Liver (tissue), 9 donors: ENCODE measurements around the gene ARHGEF39. TPM values are rescaled to one million over a fixed set of nuclear protein-coding genes. Genes with fewer than 3 reads are reported as not detected.

ENCODE experiments used
- DNase-seq: peaks from one replicate; pipeline ENCODE4 v3.0.0-alpha.2; 2017; ENCODE audit warnings: low spot score
- H3K27ac ChIP-seq, 2 donors: one replicate each; pipeline ENCODE4 v1.7.0; 2013; ENCODE audit warnings: inconsistent platforms in 2 of 2, low read length in 2 of 2, control low read depth in 1 of 2, low read depth in 1 of 2, mild to moderate bottlenecking in 1 of 2
- H3K27me3 ChIP-seq, 4 donors: one replicate each; pipeline versions ENCODE4 v1.6.1 to v1.7.0; 2013; ENCODE audit warnings: low read length in 3 of 4, inconsistent platforms in 1 of 4, mild to moderate bottlenecking in 1 of 4, moderate library complexity in 1 of 4; ENCODE audit not compliant: control insufficient read depth in 4 of 4, insufficient read depth in 4 of 4
- H3K36me3 ChIP-seq, 4 donors: one replicate each; pipeline versions ENCODE4 v1.6.1 to v1.7.0; 2013; ENCODE audit warnings: low read length in 3 of 4, mild to moderate bottlenecking in 3 of 4, low read depth in 1 of 4, moderate library complexity in 1 of 4; ENCODE audit not compliant: control insufficient read depth in 4 of 4, insufficient read depth in 3 of 4
- H3K4me1 ChIP-seq, 4 donors: one replicate each; pipeline versions ENCODE4 v1.6.1 to v1.7.0; 2013; ENCODE audit warnings: low read length in 3 of 4, mild to moderate bottlenecking in 3 of 4, moderate library complexity in 1 of 4; ENCODE audit not compliant: control insufficient read depth in 4 of 4, insufficient read depth in 4 of 4
- H3K4me3 ChIP-seq, 3 donors: one replicate each; pipeline versions ENCODE4 v1.6.1 to v1.7.0; 2013; ENCODE audit warnings: low read length in 3 of 3, control low read depth in 1 of 3, low read depth in 1 of 3, mild to moderate bottlenecking in 1 of 3
- H3K9ac ChIP-seq, 2 donors: one replicate each; pipeline ENCODE4 v1.7.0; 2013; ENCODE audit warnings: low read length in 2 of 2, mild to moderate bottlenecking in 2 of 2, moderate library complexity in 2 of 2, control low read depth in 1 of 2, low read depth in 1 of 2
- H3K9me3 ChIP-seq, 4 donors: one replicate each; pipeline versions ENCODE4 v1.6.1 to v1.7.0; 2013; ENCODE audit warnings: low read length in 3 of 4; ENCODE audit not compliant: control insufficient read depth in 4 of 4
- ATF3 ChIP-seq: IDR thresholded peaks from 2 replicates; pipeline ENCODE4 v1.6.1; 2016; ENCODE audit warnings: antibody characterized with exemption
- CTCF ChIP-seq: fragments of 150-350 bp; IDR thresholded peaks from 2 replicates; pipeline ENCODE4 v1.5.1; 2017; ENCODE audit warnings: improper control_type of control experiment, low read depth, low read length; ENCODE audit not compliant: missing input control
- EGR1 ChIP-seq, 2 donors: IDR thresholded peaks; 2 replicates each; pipeline ENCODE4 v1.6.1; 2016 to 2018; ENCODE audit warnings: antibody characterized with exemption in 2 of 2, low read depth in 2 of 2
- FOXA1 ChIP-seq: IDR thresholded peaks from 2 replicates; pipeline ENCODE4 v1.6.1; 2016; ENCODE audit warnings: antibody characterized with exemption
- GABPA ChIP-seq, 2 donors: IDR thresholded peaks in 1 of 2; conservative IDR thresholded peaks in 1 of 2; 2 replicates each; pipeline ENCODE4 v1.6.1; 2016; ENCODE audit warnings: antibody characterized with exemption in 2 of 2, mild to moderate bottlenecking in 1 of 2, moderate library complexity in 1 of 2
- HNF4A ChIP-seq, 2 donors: conservative IDR thresholded peaks; 2 replicates each; pipeline ENCODE4 v1.6.1; 2016; ENCODE audit warnings: antibody characterized with exemption in 2 of 2, mild to moderate bottlenecking in 2 of 2
- HNF4G ChIP-seq: IDR thresholded peaks from 2 replicates; pipeline ENCODE4 v1.6.1; 2016; ENCODE audit warnings: antibody characterized with exemption
- MAX ChIP-seq: IDR thresholded peaks from 2 replicates; pipeline ENCODE4 v1.6.1; 2016; ENCODE audit warnings: antibody characterized with exemption
- NR2F2 ChIP-seq: IDR thresholded peaks from 2 replicates; pipeline ENCODE4 v1.6.1; 2016; ENCODE audit warnings: antibody characterized with exemption
- RAD21 ChIP-seq, 2 donors: IDR thresholded peaks; 2 replicates each; pipeline ENCODE4 v1.6.1; 2016; ENCODE audit warnings: antibody characterized with exemption in 2 of 2, mild to moderate bottlenecking in 2 of 2
- REST ChIP-seq: IDR thresholded peaks from 2 replicates; pipeline ENCODE4 v1.6.1; 2016; ENCODE audit warnings: antibody characterized with exemption, mild to moderate bottlenecking
- RXRA ChIP-seq, 2 donors: IDR thresholded peaks; 2 replicates each; pipeline ENCODE4 v1.6.1; 2017 to 2018; ENCODE audit warnings: antibody characterized with exemption in 2 of 2, mild to moderate bottlenecking in 1 of 2
- SP1 ChIP-seq: IDR thresholded peaks from 2 replicates; pipeline ENCODE4 v1.6.1; 2018; ENCODE audit warnings: antibody characterized with exemption, mild to moderate bottlenecking
- TAF1 ChIP-seq: conservative IDR thresholded peaks from 2 replicates; pipeline ENCODE4 v1.6.1; 2016; ENCODE audit warnings: antibody characterized with exemption, mild to moderate bottlenecking
- ZBTB33 ChIP-seq: IDR thresholded peaks from 2 replicates; pipeline ENCODE4 v1.6.1; 2016; ENCODE audit warnings: antibody characterized with exemption
- WGBS: extraction: QIAGEN DNeasy Blood & Tissue Kit; methylation state at CpG from one replicate; pipeline ENCODE4 v1.1.7; 2013; 5-methylcytosine and 5-hydroxymethylcytosine counted together
- polyA plus RNA-seq, 2 donors: library from polyadenylated mRNA; stranded (reverse) in 1 of 2; unstranded in 1 of 2; fragments of 200-250 nt in 1 of 2; fragments of >200 nt in 1 of 2; fragmentation: Nextera tagmentation in 1 of 2; extraction: Ambion mirVana in 1 of 2; gene quantifications; one replicate each; pipeline versions ENCODE4 v1.2.1 to v1.2.3, GENCODE V29; 2013 to 2015
- total RNA-seq, 2 donors: library from RNA; depleted of rRNA; stranded (reverse); fragments of >200 nt; gene quantifications; one replicate each; pipeline ENCODE4 v1.2.3, GENCODE V29; 2014
- donor health status: healthy.
- donor health status: healthy.
- donor health status: healthy.
- donor health status: healthy.
- donor health status: healthy.

The ARHGEF39 gene
- total and polyA plus RNA-seq, 4 donors = under 0.01 to 7.4 (median 0.74) TPM

- H3K4me3 ChIP-seq = no peak overlapping the region
- TF ChIP-seq GABPA (IDR thresholded peaks at IDR 0.05 in 1 of 2, conservative IDR thresholded peaks at IDR 0.05 in 1 of 2) (no peak), RXRA (IDR thresholded peaks at IDR 0.05) (no peak), NR2F2 (no peak)
- 96% methylated on average over 7 of the region's 7 CpGs for WGBS
These were observed 37.7 kb upstream of the ARHGEF39 start for GRCh38 chr9:35702696-35703095.

GRCh38 chr9:35700942-35701341, 35.9 kb upstream of the ARHGEF39 start:
- H3K27ac ChIP-seq = no peak overlapping the region

More at GRCh38 chr9:35702696-35703095, 37.7 kb upstream of the ARHGEF39 start:
- Histone ChIP-seq H3K4me1 (no peaks in the 10 kb centered on the region), H3K9me3 (no peaks in the 10 kb centered on the region), H3K27ac (no peak overlapping the region), H3K9ac (no peak overlapping the region), H3K27me3 (no peaks in the 10 kb centered on the region), H3K36me3 (peaks cover 50 to 98% (median 96%) of the 10 kb centered on the region in 4 donors)
- DNase-seq = no peak

GRCh38 chr9:35700031-35700430, 35.0 kb upstream of the ARHGEF39 start:
- Histone ChIP-seq H3K4me3 (no peak overlapping the region), H3K9me3 (no peaks in the 10 kb centered on the region), H3K27me3 (no peaks in the 10 kb centered on the region), H3K4me1 (no peaks in the 10 kb centered on the region), H3K36me3 (peaks cover 39 to 88% (median 77%) of the 10 kb centered on the region in 4 donors), H3K27ac (no peak overlapping the region), H3K9ac (no peak overlapping the region)
- 91% methylated on average over 11 of the region's 11 CpGs for WGBS
- no peak for DNase-seq
- TF ChIP-seq SP1 (no peak), CTCF (no peak), ZBTB33 (no peak), GABPA (IDR thresholded peaks at IDR 0.05 in 1 of 2, conservative IDR thresholded peaks at IDR 0.05 in 1 of 2) (no peak), TAF1 (no peak), RAD21 (IDR thresholded peaks at IDR 0.05) (no peak), REST (no peak), FOXA1 (no peak)

More at GRCh38 chr9:35700942-35701341, 35.9 kb upstream of the ARHGEF39 start:
- Histone ChIP-seq H3K9ac (no peak overlapping the region), H3K9me3 (no peaks in the 10 kb centered on the region), H3K36me3 (peaks cover 46 to 94% (median 86%) of the 10 kb centered on the region in 4 donors), H3K27me3 (no peaks in the 10 kb centered on the region), H3K4me3 (no peak overlapping the region), H3K4me1 (no peaks in the 10 kb centered on the region)
- no peak for TF ChIP-seq HNF4G
- no peak for TF ChIP-seq RAD21 (IDR thresholded peaks at IDR 0.05)
- no peak for TF ChIP-seq ZBTB33
- TF ChIP-seq ATF3 = no peak
- TF ChIP-seq MAX = no peak
- TF ChIP-seq EGR1 (IDR thresholded peaks at IDR 0.05; ENCODE audit: low read depth in 2 of 2) = no peak
- no peak for TF ChIP-seq FOXA1
- TF ChIP-seq GABPA (IDR thresholded peaks at IDR 0.05 in 1 of 2, conservative IDR thresholded peaks at IDR 0.05 in 1 of 2) = no peak
- no peak for TF ChIP-seq HNF4A (conservative IDR thresholded peaks at IDR 0.05)
- no peak for TF ChIP-seq TAF1
- no peak for TF ChIP-seq SP1
- no peak for TF ChIP-seq RXRA (IDR thresholded peaks at IDR 0.05)
- no peak for DNase-seq
